Activated CD4-positive, CD25-positive, alpha-beta regulatory T cell treated with anti-CD3 and anti-CD28 coated beads, Interleukin-2, amount 50 U/mL, for 24 hours (primary cell): ENCODE data around the gene CREB3L2.
"Not testable (repeated sequence)": the region's sequence is repeated elsewhere in the genome, so short reads cannot be mapped to it uniquely, and the experiment has no call there.

Source experiments
- ATAC-seq, 2 donors: fragments of 150-1000 bp; cut with Tn5 transposase; one replicate each; pipeline ENCODE4 v1.10.0; 2021; ENCODE audit warnings: mild to moderate bottlenecking in 1 of 2, moderate library complexity in 1 of 2

CREB3L2 gene

DNA sequence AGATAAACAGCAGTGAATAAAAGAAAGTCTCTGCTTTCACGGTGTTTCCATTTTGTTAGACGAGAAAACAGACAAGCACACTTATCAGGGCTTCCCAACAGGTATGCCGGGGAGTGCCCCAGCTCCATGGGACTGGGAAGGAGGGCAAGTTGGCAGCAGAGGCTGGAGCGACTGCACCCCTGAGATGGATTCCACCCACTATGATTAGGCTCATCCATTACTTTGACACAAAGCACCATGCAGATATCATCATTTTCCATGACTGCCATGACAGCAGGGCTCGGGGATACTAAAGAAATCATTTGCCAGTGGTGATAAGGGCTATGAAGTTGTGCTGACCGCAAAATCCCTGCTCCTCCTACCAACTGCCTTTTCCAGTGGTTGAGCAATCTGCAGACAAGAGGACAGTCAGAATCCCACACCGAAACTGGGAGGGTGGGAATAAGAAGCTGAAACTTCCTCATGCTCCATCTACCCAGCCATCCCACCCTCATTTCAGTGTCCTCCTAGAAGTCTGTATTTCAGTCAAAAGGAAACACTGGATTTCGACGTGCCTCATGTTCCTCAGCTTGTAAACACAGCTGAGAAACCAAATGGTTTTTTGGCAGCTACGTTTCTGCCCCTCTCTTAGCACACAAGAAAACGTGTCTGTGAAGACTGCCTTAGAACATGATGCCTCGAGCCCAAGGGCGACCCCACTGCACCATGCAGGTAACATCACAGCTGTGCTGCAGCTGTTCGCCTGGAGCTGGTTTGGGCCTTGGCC, 15.5 kb downstream of the CREB3L2 start:
- no peak for ATAC-seq

DNA sequence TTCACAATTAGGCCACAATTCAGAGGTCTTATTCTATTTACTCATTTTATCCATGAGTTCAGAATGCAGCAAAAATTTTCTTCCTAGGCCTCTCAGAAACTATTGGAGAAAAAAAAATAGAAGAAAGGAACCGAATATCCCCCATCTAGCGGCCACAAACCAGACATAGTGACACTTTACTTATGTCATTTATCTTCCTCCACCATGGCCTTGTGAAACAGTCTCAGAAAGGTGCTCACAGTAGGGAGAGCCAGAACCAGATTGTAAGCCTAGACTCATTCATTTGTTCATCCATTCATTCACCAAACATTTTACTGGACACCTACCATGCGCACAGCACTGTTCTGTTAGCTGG, 16.0 kb downstream of the CREB3L2 start:
- ATAC-seq, result no peak

DNA sequence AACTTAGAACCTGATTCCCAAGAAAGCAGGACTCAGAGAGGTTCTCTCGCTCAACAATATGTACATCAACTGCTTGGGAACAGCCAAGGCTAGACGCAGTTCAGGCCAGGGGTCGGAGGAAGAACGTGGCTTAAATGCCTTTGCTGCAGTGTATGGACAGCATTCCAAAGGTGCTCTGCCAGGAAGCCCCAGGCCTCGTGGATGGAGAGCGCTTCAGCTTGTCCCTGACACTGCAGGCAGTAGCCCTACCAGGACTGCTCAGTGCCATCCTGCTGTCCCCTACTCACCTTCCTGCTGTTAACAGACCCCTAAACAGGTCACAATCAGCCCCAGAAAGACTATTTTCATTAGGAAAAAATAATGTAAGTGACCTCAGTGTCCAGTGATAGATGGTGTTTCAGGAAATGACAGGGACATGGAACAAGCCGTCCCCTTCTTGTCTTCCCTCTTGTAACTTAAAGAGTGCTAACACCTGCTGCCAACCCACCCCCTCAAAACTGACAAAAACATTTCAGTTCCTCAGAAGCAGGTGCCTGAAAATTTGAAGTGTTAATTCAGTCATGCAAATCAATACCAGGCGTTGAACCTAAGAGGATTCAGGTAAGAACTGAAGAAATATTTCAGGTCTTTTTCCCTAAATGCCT, 16.5 kb downstream of the CREB3L2 start:
- no peak for ATAC-seq

DNA sequence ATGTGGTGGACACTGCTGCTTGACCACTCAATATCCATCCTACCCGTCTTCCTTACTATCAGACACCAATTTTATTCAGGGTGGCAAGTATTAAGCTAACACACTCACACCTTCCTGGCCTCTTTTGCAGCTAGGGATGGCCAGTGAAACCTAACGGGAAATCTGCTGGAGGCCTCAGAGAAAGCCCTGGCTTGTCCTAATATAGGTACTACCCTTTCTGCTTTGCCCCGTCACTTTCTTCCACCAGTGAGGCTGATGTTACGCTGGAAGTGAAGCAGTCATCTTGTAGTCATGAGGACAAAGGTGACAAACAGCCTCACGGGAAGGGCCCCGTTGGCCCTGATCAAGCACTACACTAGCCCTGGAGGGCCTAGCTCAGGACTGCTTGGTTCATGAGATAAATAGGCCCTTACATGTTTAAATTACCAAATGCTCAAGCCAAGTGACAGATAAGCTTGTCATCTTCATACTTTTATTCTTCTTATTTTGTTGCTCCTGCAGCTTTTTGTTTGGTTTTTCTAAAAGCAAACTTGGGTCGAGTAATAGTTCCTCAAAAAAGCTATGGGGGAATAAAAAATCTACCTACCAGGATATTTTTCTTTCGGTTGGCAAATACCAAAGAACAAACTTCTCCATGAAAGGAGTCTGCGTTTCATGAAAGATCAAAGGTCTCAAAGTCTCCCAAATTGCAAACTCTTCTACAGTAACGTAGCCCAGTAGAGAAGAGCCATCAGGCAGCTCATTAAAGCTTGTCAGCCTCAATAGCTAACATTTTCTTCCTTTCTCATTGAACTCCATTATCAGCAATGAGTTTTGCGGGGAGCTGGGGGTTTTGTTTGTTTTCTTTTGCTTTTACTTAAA, 17.5 kb downstream of the CREB3L2 start:
- ATAC-seq, result no peak

DNA sequence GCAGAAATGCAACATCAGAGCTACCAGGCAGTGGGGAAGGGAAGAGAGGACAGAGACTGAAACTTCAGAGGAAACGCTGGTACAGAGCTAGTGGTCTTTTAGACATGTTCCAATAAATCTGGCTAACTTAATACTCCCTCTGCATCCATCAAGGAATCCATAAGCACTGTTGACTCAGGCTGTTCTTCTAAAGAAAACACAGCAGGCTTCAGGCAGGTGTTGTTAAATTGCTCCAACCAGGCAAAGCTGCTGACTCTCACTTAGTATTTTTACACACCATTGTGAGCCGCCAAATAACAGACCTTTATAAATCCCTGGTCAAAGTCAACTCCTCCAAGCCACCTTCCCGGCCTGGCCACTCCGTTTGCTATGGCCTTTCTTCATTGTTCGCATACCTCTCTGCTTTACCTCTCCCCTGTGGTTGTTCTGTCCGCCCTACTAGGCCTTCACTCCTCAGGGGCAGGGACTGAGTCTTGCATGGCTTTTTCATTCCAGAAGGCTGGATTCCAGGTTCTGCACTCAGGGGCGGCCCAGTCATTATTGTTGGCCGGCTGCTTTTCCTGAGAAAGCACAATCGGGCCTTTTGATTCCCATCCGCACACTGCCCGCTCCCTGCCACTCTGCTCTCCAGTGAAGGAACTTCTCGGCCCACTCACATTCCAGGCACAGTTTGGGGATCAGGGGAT, 18.4 kb downstream of the CREB3L2 start:
- ATAC-seq, result no peak

DNA sequence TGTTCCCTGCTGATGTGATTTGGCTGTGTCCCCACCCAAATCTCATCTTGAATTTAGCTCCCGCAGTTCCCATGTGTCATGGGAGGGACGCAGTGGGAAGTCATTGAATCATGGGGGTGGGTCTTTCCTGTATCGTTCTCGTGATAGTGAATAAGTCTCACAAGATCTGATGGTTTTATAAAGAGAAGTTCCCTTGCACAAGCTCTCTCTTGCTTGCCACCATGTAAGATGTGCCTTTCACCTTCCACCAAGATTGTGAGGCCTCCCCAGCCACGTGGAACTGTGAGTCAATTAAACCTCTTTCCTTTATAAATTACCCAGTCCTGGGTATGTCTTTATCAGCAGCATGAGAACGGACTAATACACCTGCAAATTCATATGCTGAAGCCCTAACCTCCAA, 19.5 kb downstream of the CREB3L2 start:
- not testable (repeated sequence) for ATAC-seq

DNA sequence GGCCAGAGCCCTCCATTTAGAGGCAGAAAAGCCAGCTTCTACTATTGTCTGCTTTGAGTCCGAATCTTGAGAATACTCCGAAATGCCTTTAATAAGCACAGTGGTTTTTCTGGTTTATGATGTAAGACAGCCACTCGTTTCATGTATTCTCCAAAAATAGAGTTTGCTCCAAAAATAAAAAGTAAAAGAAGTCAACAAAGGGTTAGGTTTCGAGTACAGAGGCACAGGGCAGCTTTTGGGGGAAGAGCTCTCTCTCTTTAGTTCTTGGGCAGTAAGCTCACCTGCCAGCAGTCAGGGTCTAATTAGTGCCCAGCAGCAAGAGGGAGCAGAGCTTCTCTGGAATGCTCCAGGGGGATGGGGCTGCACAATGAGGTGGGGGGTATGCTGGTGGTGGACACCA, 20.2 kb downstream of the CREB3L2 start:
- no peak for ATAC-seq

DNA sequence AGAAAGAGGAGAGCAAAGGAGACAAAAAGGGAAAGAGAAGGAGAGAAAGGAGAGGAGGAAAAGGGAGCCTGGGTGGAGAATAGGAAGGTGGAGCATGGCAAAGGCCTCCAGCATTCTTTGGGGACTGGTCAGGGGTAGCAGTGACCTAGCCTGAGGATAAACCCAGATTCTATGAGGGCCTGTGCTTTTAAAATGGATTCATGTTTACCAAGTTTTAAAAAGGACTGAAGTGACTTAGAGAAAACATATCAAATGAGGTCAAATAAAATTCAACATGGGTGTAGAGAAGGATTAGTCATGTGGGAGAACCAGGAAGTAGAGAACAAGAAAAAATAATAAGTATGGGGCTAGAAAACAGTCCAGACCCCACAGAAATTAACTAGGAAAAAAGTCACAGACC, 20.7 kb downstream of the CREB3L2 start:
- no peak for ATAC-seq

DNA sequence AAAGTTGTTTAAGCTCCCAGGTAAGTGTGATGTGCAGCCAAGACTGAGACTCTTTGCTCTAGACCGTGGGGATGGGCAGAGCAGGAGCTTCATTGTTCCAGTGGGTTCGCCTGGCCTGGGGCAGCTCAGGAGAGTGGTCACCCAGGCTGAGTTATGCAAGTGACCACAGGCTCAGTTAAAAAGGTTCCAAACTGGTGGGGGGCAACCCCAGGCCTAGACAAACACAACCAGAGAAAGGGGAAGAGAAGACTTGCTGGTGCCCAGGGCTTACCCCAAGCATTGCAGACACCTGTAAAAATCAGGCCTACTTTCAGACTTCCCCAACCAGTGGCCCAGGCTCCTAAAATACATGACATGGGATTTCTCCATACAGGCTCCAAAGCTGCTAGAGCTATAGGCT, 21.6 kb downstream of the CREB3L2 start:
- ATAC-seq, result no peak

DNA sequence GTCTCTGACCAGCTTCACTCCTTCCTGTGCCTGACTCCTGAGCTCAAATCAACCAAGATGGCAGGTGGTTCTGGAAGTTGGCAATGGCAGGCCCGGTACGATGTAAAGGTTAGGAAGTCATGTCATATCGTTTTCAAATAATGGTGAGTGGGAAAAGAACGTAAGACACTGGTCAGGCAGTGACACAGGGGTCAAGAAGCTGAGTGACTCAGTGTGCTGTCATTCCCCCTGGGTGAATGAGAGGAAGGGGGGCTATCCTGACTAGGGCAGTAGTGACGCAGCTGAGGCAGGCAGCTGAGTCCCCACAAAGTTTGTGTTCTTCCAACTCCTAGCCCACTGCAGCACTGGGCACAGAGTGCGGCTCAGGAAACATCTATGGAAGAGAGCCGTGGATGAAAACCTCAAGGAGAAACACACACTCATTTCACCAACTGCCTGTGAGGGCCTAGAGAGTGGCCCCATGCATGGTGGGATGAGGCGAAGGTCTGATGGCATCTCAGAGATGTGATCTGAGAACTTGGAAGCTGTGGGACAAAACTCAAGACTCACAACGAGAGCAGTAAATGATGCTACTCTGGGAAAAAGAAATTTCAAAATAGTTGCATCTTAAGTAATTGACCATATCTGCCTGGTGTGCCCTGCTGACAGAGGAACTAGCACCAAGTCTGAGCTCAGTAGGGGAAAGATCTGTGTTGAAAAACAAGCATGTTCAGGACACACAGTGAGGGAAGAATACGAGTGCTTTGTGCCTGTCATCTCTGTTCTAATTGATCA, 23.2 kb downstream of the CREB3L2 start:
- ATAC-seq, result no peak

DNA sequence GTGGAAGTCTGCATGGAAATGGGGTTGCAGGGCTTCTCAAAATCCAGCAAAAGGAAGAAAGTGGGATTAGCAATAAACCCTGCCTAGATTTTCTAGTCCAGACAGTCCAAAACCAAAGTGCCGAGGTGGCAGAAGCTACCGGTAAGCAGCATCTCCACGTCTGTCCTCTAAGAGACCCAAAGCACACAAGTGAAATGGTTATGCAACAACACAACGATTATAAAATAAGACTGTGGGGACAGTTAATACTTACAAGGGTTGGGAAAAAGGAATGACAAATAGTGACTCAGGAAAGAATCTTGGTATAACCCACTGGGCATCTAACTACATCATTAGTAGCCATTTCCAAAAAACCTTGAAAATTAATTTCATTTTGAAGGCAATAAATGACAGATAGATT, 24.7 kb downstream of the CREB3L2 start:
- ATAC-seq, result no peak

DNA sequence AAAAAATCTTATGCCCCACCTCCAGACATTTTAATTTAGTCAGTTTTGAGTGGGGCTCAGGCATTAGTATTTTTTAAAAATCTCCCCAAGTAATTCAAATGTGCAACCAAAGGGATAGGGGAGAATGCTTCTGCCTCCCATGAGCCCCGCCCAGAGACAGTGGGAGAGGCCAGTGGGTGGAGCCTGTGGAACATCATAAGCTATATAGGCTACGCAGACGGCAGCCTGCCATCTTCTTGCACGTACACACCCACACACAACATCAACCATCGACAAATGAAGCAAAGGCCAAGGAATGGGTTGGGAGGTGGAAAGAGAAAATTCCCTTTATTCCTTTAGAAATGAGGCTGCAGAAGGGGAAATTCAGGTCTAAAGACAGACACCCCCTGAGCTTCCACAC, 25.2 kb downstream of the CREB3L2 start:
- ATAC-seq, result no peak

DNA sequence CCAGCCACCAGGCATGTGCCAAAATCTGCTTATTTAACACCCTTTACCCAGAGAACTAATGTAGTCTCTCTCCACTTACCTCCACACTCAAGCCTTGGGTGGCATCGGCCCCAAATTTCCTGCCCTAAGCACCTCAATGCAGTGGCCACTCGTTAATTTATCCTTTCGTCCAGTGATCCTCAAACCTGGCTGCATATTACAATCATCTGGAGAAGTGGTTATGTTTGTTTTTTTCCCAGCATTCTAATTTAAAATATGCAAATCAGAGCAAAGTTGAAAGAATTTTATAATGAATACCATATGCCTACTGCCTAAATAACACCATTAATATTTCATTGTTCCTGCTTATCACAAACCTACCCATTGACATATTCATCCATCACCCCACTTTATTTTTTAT, 25.7 kb downstream of the CREB3L2 start:
- ATAC-seq, result no peak

DNA sequence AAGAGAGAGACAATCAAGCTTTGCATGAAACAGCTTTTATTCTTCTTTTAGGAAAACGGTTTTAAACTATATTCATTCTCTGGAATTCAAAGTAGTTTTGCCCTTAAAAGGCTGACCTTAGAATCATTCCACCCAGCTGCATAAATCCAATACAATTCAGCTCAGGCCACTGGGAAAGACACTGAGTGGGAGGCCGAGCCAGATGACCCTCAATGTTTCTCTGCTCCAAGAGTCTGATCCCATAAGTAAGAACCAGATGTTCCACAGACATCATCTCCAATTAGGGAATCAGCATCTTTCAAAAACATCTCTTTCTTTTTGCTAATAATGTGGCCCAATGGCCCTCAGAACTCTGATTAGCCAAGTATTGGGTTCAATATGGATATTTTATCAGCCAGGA, 26.1 kb downstream of the CREB3L2 start:
- no peak for ATAC-seq

DNA sequence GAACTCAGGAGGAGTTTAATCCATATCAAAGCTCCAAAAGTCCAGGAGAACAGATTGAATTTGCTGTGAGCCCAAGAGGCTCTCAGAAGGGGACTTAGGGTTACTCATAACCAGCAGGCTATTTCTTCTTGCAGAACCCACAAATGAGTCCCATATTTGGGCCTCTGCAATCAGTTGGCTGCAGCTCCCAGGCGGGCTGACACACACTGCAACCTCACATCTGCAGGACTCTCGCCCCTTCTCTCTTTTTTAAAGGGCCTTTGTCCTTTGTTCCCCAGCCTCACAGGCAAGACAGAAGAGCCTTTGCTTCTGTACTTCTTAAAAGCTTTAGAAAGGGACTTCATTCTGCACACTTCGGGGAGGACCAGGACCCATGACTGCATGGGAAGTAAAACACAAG, 26.7 kb downstream of the CREB3L2 start:
- ATAC-seq, result no peak

DNA sequence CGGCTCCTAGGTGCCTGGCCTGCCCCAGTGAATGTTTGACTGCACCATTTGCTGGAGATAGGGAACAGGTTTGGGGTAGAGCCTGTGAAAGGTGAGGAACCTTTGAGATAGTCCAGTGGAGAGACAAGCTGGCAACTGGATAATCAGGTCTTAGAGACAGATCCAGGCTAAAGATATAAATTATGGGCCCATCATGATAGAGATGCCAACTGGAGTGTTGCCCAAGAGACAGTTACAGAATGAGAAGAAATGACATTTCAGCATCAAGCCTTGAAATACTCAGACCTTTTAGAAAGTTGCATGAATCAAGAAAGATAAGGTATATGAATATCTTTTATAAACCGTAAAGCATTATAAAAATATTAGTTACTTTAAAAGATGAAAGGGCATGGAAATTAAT, 27.1 kb downstream of the CREB3L2 start:
- ATAC-seq, result no peak

DNA sequence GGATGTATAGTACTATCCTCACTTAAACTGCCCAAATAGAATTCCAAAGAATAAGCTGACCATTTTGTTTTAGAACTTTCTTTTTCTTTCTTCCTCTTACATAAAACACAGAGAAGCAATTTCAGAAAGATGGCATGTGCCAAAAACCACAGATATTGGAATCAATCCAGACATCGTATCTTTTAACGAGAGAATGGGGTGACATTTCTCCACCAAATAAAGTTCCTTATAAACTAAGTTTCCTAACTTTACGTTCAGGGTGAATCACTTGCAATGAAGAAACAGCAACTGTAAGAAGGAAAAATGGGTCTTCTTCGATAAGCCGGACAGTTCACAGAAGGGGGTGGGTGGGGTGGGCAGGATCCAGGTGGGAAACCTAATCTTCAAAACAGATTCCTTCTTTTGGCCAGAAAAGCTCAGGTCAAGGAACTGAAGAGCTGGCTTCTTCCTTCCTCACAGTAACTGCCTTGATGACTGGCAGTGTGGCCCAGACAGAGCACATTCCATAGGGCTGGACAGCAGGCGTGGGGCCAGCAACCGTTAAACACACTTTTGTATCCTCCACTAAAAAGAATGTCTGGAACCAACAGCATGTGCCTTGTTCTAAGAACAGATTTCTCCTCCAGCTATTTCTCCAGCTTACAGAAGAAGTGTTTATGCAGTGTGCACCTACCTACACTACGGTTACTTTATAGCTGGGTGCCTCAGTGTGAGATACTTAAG, 31.5 kb downstream of the CREB3L2 start:
- no peak for ATAC-seq

DNA sequence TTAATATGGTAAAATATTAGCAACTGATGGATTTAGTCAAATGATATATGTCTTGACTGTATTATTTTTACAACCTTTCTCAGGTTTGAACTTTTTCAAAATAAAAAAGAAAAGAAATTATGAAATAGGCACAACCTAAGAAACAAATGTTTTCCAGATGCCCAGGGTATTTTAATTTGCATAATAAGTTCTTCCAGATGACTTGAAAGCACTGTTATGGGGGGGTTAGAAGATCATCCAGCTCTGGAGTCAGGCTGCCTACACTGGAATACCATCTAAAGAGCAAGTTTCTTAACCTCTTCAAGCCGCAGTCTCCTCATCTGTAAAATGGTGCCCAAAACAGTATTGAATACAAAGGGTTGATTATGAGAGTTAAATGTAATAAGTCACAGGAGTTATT, 32.1 kb downstream of the CREB3L2 start:
- no peak for ATAC-seq

DNA sequence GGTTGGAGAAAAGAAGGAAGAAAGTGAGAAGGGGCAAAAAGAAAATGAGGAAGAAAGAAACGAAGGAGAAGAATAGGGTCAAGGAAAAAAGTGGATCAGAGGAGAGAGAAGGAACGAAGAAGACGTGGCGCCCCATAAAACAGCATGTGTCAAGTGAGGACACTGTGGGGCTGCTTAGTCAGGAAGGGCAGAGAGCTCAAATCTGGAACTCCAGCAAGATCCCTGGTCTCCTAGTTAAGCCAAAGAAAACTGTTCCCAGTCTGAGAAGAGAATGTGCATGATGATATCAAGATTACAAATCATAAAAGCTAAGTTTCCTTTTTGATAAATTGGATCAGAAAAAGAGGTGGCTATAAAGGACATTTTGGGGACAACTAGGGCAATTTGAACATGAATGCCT, 33.0 kb downstream of the CREB3L2 start:
- no peak for ATAC-seq

DNA sequence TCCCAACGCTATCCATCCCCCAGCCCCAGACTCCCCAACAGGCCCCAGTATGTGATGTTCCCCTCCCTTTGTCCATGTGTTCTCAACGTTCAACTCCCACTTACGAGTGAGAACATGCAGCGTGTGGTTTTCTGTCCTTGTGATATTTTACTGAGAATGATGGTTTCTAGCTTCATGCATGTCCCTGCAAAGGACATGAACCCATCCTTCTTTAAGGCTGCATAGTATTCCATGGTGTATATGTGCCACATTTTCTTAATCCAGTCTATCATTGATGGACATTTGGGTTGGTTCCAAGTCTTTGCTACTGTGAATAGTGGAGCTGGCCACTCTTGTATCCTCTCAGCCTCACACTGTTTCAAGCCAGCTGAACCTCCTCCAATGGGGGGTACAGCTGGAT, 33.5 kb downstream of the CREB3L2 start:
- ATAC-seq, result not testable (repeated sequence)

DNA sequence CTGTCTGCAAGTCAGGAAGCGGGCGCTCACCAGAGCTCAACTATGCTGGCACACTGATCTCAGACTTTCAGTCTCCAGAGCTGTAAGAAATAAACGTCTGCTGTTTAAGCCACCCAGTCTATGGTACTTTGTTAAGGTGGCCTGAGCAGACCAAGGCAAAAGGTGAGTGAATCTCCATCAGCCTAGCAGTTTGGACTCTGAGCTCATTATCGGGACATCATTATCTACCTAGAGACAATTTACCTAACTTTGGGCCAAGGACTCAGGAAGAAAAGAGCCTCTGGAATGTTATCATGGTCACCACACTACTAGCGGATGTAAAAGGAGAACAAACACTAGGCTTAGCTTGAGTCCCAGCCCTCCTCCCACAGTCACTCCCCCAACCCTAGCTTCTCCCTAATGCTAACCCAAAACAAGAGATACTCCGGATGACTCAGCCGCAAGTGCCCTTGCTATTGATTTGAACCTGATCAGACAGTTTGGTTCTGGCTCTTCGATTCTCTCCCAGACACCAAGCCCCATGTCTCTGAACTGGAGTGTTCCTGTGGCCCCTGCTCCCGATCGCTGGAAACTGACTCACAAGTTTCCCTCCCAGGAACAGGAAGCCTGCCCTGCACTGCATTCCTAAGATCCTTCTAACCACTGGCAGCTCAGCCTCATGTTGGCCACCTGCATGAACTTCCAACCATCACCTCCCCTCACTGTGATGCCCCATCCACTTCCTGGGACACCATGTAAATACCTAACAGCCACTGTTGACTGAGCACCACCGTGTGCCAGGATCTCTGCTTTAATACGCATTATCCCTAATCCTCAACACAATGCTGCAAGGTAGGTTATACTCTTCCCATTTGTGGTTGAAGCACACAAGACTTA, 34.5 kb downstream of the CREB3L2 start:
- no peak for ATAC-seq
